Endodermal cell (in vitro differentiated cells): ENCODE results near the gene PALB2. TPM values are rescaled to one million over a fixed set of nuclear protein-coding genes. Genes with fewer than 3 reads are reported as not detected.

Experiments used
- DNase-seq: peaks from one replicate; pipeline ENCODE4 v3.0.0-alpha.2; 2017
- H3K27ac ChIP-seq: 2 replicates; pipeline ENCODE4 v1.5.1; 2013; ENCODE audit warnings: mild to moderate bottlenecking, low read depth, low read length, moderate library complexity
- H3K27me3 ChIP-seq: 2 replicates; pipeline ENCODE4 v1.6.1; 2013; ENCODE audit warnings: mild to moderate bottlenecking, low read length, moderate library complexity; ENCODE audit not compliant: insufficient read depth, control insufficient read depth, poor library complexity, severe bottlenecking
- H3K36me3 ChIP-seq: 2 replicates; pipeline ENCODE4 v1.7.0; 2013; ENCODE audit warnings: mild to moderate bottlenecking, low read length, moderate library complexity; ENCODE audit not compliant: control insufficient read depth, insufficient read depth
- H3K4me1 ChIP-seq: one replicate; pipeline ENCODE4 v1.7.0; 2013; ENCODE audit warnings: low read length; ENCODE audit not compliant: control insufficient read depth, insufficient read depth
- H3K4me3 ChIP-seq: 2 replicates; pipeline ENCODE4 v1.5.1; 2013; ENCODE audit warnings: mild to moderate bottlenecking, low read length, moderate library complexity
- H3K9ac ChIP-seq: 2 replicates; pipeline ENCODE4 v1.6.1; 2013; ENCODE audit warnings: mild to moderate bottlenecking, low read length, moderate library complexity; ENCODE audit not compliant: poor library complexity, severe bottlenecking; ENCODE audit errors: extremely low read depth
- H3K9me3 ChIP-seq: 2 replicates; pipeline ENCODE4 v1.6.1; 2013; ENCODE audit warnings: mild to moderate bottlenecking, low read length, moderate library complexity; ENCODE audit not compliant: control insufficient read depth
- H3K27ac Mint-ChIP-seq: 2 replicates; pipeline ENCODE4 v1.8.0; 2020; ENCODE audit warnings: mixed read lengths
- H3K27me3 Mint-ChIP-seq: 2 replicates; pipeline ENCODE4 v1.8.0; 2021; ENCODE audit warnings: mild to moderate bottlenecking, mixed read lengths; ENCODE audit not compliant: insufficient read depth
- H3K36me3 Mint-ChIP-seq: 2 replicates; pipeline ENCODE4 v1.8.0; 2020; ENCODE audit warnings: low read depth, mixed read lengths
- H3K4me1 Mint-ChIP-seq: 2 replicates; pipeline ENCODE4 v1.8.0; 2020; ENCODE audit warnings: mixed read lengths
- H3K4me3 Mint-ChIP-seq: 2 replicates; pipeline ENCODE4 v1.8.0; 2020; ENCODE audit warnings: mild to moderate bottlenecking, moderate library complexity, mixed read lengths
- H3K9me3 Mint-ChIP-seq: 2 replicates; pipeline ENCODE4 v1.8.0; 2020; ENCODE audit warnings: mild to moderate bottlenecking, mixed read lengths
- CTCF ChIP-seq: fragments of 200-600 bp; sonication (generic); conservative IDR thresholded peaks from 2 replicates; pipeline ENCODE4 v1.5.0; 2021; ENCODE audit warnings: antibody characterized with exemption, mild to moderate bottlenecking
- WGBS, 2 experiments: methylation state at CpG; one replicate each; pipeline versions ENCODE4 v1.1.5 to v1.1.7; 2013; ENCODE audit warnings: missing lambda C conversion rate in 2 of 2, mixed read lengths in 1 of 2; ENCODE audit not compliant: insufficient coverage in 1 of 2, insufficient read length in 1 of 2; 5-methylcytosine and 5-hydroxymethylcytosine counted together
- total RNA-seq, 2 donors: library from RNA; stranded (reverse); fragmentation: NEBNext Ultra II Directional in 1 of 2; extraction: Animal tissue kit (Norgen Biotek cat#: 25700) in 1 of 2; gene quantifications; 2 replicates in 1 of 2; 3 replicates in 1 of 2; pipeline ENCODE4 v1.2.1, GENCODE V29; 2021

Gene PALB2
- total RNA-seq, 2 donors from 2014 or later: 20.0 to 24.8 TPM

GRCh38 chr16:23556881-23557778 lies 84.0 kb downstream of the PALB2 start, which contains the start of the genes EARS2 and UBFD1:
Gene EARS2 (minus strand): TSS chr16:23557350. CDS start chr16:23557343, 7 bp downstream.
Gene UBFD1 (plus strand): TSS chr16:23557727. CDS start chr16:23557743, 16 bp downstream.
- Mint-ChIP-seq H3K4me1 (peaks cover 3% of the 10 kb centered on the region), H3K27me3 (no peaks in the 10 kb centered on the region), H3K4me3 (peak within 1 kb of the TSS; percentile 84), H3K36me3 (peaks cover 43% of the 10 kb centered on the region), H3K9me3 (peaks cover 3% of the 10 kb centered on the region), H3K27ac (peak within 1 kb of the TSS; percentile 97)
- H3K27ac ChIP-seq: peak within 1 kb of the TSS; percentile 94
- peak within 1 kb of the TSS; percentile 92 for H3K9ac ChIP-seq
- H3K36me3 ChIP-seq: peaks cover 41% of the 10 kb centered on the region
- DNase-seq: peak; percentile 100
- 2 to 3% methylated on average over 37 to 65 of the region's 65 CpGs for WGBS, 2 experiments
- TF ChIP-seq CTCF: peak; percentile 95
- no peaks in the 10 kb centered on the region for H3K9me3 ChIP-seq
- H3K4me1 ChIP-seq: no peaks in the 10 kb centered on the region
- peak within 1 kb of the TSS; percentile 98 for H3K4me3 ChIP-seq
- no peaks in the 10 kb centered on the region for H3K27me3 ChIP-seq

DNA sequence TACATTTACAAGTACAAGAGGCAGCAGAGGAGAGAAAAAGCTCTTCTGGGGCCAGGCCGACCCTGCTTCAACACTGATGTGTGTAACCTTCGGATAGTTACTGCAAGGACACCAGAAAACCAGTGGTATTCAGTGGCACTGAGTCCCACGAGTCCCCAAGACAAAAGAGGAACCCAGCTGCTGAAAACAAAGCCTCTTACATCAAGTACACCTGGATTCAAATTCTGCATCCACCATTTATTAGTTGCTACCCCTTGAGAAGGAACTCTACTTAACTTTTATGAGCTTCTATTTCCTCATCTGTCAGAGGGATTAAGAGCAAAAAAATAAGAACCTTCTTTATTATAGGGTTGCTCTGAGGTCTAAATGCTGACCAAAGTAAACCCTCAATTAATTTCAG lies 86.6 kb downstream of the PALB2 start:
- Mint-ChIP-seq H3K4me1 (peaks cover 5% of the 10 kb centered on the region), H3K27me3 (no peaks in the 10 kb centered on the region), H3K36me3 (peaks cover 44% of the 10 kb centered on the region), H3K4me3 (no peak overlapping the region), H3K9me3 (peaks cover 3% of the 10 kb centered on the region), H3K27ac (peak overlapping the region; percentile 39)
- H3K9ac ChIP-seq: no peak overlapping the region
- no peak overlapping the region for H3K4me3 ChIP-seq
- TF ChIP-seq CTCF: no peak
- DNase-seq: no peak
- H3K27me3 ChIP-seq: no peaks in the 10 kb centered on the region
- H3K27ac ChIP-seq: no peak overlapping the region
- no peaks in the 10 kb centered on the region for H3K4me1 ChIP-seq
- H3K36me3 ChIP-seq: peaks cover 35% of the 10 kb centered on the region
- no peaks in the 10 kb centered on the region for H3K9me3 ChIP-seq
- WGBS, 2 experiments: 85% methylated on average over 3 of the region's 3 CpGs; no CpG with 5 or more reads in 1 of the 2 experiments

Other genes with a start within 250 kb of the PALB2 start
- gene COG7, start 188.1 kb downstream of the PALB2 start, total RNA-seq: 10 to 100 TPM; 19.9 to 31.3 TPM
- gene GGA2, start 130.8 kb downstream of the PALB2 start, total RNA-seq: 100 to 1,000 TPM in 1 of 2 donors, 10 to 100 TPM in 1; 99.4 to 116 TPM
- 10 to 100 TPM; 32.0 to 36.1 TPM for gene EARS2, start 84.0 kb downstream of the PALB2 start, total RNA-seq
- 100 to 1,000 TPM; 105 to 113 TPM for gene UBFD1, start 83.6 kb downstream of the PALB2 start, total RNA-seq
- gene NDUFAB1, start 45.0 kb downstream of the PALB2 start, total RNA-seq: 100 to 1,000 TPM; 106 to 120 TPM
- 10 to 100 TPM; 82.2 to 90.8 TPM for gene DCTN5, start 156 bp upstream of the PALB2 start, total RNA-seq
- gene PLK1, start 37.6 kb upstream of the PALB2 start, total RNA-seq: 100 to 1,000 TPM in 1 of 2 donors, 10 to 100 TPM in 1; 76.7 to 118 TPM
- 1 to 10 TPM; 1.3 to 1.4 TPM for gene ERN2, start 71.9 kb upstream of the PALB2 start, total RNA-seq
- gene CHP2, start 113.7 kb upstream of the PALB2 start, total RNA-seq: 1 to 10 TPM in 1 of 2 donors, under 1 TPM in 1; 0.46 to 1.2 TPM
- 1 to 10 TPM in 1 of 2 donors, under 1 TPM in 1; 0.38 to 1.1 TPM for gene PRKCB, start 194.7 kb upstream of the PALB2 start, total RNA-seq